Measurements from ENCODE around the gene JAK1.
A peak's percentile ranks its signal among the peaks of the same experiment; 100 is the strongest.

JAK1 gene

DNA sequence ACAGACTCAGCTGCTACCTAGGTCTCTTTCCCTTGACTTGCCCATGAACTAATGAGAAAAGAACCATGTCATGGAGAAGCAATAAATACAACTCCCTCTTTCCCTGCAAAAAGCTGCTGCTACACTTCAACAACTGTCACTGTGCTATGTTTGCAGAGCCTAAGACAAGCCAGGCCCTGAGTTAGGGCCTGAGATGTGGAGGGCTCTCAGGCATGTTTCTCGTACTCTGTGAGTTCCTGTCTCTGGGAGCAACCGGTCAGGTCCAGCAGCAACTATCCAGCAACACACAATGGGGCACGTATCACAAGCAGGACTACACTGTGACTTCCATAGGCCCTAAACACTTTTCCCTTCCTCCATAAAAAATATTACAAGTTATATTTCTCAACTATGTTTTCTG is 91.7 kb downstream of the JAK1 start:
- no peak for DNase-seq
- intact Hi-C loops (cut with DNase I) = no loop called here

DNA sequence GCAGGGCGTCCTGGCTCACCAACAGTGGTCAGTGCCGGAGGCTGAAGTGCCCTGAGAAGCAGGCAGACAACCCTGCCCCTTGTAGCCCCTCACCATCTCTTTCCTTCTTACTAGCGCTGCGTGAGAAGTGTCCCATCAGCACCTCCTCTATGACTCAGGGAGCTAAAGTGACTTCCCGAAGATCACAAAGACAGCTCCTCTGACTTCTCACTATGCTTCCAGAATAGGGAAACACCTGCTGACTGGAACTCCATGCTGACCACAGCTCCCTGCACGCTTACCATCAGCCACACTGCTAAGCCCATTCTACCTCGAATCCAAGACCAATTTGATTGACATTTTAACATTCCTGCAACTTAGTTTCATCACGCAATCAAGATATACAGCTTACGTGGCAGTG is 92.8 kb downstream of the JAK1 start:
- intact Hi-C loops (cut with DNase I) = no loop called here
- no peak for DNase-seq

DNA sequence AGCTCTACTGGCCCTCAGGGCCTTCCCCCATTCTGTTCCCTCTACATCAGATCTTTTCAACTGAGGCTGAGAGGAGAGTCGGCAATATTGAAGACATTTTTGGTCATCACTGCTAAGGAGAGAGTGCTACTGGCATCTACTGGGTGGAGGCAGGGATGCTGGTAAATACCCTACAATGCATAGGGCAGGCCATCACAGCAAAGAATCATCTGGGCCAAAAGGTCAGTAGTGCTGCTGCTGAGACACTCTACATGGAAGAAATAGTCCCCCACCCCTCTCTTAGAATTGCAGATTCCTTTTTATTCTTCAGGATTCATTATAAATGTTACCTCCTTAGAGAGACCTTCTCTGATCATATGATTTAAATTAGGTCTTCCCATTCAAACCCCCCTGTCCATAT is 94.3 kb downstream of the JAK1 start:
- intact Hi-C loops (cut with DNase I) = no loop called here
- no peak for DNase-seq

DNA sequence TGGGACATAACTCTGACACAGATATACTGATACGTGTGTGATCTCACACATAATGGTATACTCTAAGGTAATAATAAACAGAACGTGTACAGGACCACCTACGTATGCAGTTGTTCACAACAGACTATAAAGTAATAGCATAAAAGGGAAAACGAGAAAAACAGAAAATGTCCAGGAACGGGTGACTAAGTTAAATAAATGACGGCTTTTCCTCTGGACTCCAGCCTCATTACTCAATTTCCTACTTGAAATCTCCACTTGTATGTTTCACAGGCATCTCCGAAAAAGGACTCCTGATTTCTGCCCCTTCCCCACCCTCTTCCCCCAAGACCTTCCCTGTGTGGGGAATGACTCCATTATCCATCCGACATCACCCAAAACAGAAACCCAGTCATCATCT is 95.1 kb downstream of the JAK1 start:
- intact Hi-C loops (cut with DNase I) = no loop called here
- no peak for DNase-seq

DNA sequence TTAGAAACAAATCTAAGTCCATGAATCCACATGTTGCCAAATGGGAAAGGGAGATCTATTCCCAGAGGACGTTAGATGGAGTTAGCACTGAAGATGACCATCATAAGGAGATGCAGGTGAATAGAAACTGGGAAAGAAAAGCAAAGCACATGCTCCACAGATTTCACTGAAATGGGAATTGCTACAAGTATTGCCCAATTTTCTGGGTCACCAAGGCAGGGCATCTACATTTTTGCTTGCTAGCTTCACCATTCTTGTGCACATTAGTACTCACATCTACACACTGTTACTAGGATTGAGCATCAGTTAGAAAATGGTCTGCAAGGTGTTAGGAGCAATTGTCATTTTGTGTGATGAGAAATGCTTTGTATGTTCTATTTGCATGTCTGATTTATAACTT is 99.1 kb downstream of the JAK1 start:
- intact Hi-C loops (cut with DNase I) = no loop called here
- no peak for DNase-seq

DNA sequence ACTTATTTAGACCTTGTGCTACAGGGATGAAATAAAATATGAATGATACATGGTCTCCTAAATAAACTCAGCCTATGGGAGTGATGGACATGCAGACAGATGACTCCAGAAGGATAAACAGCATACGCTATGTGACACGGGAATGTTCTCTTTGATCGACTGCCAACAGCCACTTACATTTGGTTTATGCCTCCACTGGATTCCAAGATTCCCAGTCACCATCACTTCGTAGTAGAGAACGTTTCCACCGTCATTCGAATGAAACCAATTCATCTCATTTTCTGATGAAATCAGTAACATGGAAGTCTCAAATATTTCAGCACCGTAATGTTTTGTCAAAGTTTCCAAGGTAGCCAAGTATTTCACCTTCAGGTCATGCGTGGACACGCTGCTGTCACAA is 99.7 kb downstream of the JAK1 start:
- no peak for DNase-seq
- intact Hi-C loops (cut with DNase I) = no loop called here

DNA sequence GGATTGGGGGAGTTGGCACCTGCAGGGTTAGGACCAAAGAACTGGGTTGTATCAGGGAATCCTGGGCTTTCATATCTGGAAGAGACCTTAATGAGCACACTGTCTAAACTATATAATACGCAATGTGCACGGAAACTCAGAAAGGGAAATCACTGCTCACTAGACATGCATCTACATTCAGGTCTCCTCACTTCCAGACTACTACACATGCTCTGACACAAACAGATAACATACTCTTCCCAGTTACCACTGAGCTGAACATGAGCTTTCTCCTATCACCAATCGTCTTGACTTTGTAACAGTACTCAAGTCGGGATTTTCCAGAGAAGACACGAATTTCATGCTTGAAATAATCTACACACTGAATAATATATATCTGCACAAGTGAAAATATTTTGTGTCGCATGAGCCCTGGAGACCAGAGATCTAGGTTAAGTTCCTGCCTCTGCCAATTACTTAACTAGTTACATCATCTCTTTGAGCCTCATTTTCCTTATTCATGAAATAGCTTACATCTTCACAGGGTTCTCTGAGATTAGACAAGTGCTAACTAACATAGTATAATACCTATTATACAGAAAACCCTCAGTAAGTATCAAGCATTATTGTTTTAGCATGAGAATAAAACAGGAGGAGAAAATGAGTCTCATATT is 101.1 kb downstream of the JAK1 start:
- DNase-seq = no peak
- intact Hi-C loops (cut with DNase I) = no loop called here

DNA sequence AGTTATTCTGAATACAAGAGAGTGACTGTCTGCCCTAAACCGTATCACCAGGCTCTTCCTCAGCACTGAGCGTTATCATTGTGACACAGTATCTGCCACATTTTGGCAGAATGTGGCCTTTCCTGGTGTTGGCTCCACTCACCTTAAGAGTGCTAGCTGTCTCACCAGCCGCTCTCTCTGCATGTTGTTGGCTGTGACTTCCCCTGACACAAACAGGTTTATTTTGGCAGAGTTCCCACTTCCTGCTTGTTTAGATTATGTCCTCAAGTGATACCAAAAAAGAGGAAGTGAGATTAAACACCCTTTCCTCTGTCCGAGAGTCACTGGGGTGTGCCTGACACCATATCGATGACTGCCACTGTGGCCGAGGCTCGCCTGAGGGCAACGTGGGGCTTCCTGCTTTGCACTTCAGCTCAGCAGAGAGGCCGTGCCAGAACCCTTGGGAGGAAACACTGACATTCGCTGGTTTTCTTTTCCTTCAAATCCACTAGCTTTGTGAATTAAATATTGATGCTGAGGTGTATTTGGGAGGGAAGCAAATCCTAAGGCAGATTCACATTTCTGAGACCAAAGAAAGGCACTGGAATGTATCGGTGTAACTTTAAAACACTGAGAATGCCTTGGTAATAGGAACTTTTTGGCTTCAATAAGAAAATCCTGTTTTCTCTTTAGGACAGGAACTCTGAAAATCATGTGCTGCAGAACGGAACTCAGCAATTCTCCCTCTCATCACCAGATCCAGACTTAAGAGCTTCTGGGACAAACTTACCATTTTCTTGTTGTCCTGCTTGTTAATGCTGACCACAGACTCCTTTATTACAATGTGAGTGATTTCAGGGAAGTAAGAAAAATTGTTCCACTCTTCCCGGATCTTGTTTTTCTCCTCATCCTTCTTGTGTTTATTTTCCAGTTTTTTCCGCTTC is 102.1 kb downstream of the JAK1 start:
- intact Hi-C loops (cut with DNase I) = no loop called here
- DNase-seq = no peak

DNA sequence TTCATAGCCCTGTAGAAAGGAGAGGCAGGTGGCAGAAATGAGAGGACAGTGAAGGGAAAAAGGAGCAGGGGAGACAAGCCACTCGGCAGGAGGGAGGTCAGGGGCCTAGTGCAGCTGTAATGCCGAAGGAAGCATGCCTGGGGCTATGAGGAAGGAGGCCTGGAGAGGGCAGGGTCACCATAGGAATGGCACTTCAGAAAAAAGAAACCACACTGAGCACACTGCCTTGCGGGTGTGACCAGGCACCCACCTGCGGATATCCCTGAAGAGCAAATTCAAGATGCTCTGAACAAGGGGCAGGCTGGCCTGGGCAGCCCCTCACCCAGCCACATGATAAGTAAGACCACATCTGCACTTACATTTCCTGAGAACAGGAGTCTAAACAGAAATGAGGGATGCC is 104.7 kb downstream of the JAK1 start:
- intact Hi-C loops (cut with DNase I) = no loop called here
- no peak for DNase-seq

DNA sequence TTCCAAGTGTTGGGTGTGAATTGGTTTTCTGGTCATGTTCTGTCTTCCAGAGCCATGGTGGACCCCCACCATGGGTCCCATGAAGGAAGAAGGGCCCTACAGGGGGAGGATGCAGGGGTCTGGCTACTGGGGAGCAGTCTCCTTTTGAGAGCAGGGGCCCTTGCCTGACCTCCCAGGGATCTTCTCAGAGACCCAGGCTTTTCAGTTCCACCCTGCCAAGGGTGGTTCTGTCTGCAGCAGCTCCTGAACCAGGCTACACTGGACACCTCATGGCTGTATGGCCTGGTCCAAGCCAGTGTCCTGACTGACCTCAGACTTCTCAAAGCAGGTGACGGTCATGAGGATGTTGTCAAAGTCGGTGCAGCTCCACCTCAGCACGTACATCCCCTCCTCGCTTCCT is 109.0 kb downstream of the JAK1 start:
- DNase-seq = no peak
- intact Hi-C loops (cut with DNase I) = no loop called here

DNA sequence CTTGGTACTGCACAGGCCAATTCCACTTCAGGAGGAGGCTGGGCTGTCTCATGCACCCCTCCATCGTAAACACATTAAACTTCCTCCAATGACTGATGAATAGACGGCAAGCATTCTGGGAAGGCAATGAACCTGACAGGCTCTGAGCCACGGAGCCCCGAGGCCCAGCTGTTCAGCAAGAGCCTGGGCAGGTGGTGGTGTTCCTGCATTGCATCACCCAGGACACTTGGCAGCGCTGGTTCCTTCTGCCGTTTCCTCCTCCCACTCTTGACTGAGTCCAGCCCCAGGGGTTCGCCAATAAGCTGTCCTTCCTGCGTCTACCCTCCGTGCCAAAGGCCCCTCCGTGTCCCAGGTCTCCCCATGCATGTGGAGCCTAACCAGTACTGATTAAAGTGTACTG is 109.8 kb downstream of the JAK1 start:
- peak in 2 of 10 donors; percentile 21 to 87 for DNase-seq
- intact Hi-C loops (cut with DNase I) = no loop called here

DNA sequence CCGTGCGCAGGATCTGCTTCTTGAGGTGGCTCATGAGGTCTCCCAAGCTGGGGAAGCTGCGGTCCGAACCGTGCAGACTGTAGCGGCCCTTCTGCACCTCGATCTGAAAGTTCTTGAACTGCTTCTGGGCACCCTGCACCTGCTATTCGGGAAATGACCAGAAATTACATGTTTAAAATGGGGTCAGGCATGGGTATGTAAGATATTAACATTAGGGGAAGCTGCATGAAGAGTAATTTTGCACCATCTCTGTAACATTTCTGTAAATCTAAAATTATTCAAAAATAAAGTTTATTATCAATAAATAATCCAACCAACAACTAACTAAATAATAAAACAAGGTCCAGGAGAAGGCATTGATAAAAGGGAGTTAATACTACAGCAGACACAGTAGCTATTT is 110.8 kb downstream of the JAK1 start:
- DNase-seq = no peak
- intact Hi-C loops (cut with DNase I) = no loop called here

DNA sequence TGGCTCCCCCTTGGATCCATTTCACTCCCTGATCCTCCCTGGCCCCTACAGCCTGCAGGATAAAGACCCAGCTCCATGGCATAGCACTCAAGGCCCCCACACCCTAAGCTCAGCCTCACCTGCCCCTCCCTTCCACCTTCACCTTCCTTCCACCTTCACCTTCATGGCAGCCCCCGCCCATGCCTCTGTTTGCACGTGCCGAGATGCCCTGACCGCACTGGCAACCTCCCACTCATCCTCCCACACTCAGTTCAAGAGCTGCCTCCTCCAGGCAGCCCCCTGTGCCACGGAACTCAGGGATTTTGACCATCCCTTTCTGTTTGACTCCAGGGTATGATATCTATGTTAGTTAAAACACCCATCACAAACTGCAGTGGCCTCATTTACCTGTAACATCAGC is 111.7 kb downstream of the JAK1 start:
- no peak for DNase-seq
- intact Hi-C loops (cut with DNase I) = no loop called here

DNA sequence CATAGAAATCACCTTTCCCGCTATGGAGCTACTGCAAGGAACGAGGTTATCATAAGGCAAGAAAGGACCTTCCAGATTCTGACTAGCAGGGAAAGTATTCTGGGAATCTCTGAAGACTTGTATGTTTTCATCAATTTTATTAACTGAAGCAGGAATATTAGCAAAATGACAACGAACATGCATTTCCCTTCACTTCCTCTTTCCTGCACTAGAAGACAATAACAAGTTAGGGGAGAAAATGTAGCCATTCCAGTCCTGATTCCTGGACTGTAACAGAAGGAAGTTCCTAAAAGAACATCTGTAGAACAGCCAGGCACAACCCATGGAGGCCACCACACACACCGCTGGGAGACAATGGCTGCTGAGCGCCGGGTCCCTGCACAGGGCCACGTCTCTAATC is 114.7 kb downstream of the JAK1 start:
- intact Hi-C loops (cut with DNase I) = no loop called here
- no peak for DNase-seq

DNA sequence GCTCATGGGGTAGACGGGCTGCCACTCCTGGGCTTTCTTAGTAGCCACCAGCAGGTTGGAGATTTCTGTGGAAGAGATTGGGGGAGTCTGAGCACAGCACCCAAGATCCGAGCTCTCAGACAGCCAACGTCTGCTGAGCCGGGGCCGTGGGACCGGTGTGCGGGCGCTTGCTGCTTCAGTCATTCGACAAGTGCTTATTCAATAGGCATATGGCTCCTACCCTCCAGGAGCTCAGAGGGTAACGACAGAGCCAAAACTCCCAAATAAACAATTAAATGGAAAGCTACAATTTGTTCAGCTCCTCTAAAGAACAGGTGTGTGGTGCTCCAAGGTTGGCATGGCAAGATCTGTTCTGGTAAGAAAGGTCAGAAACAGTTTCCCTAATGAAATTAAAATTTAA is 115.5 kb downstream of the JAK1 start:
- intact Hi-C loops (cut with DNase I) = no loop called here
- DNase-seq = no peak

DNA sequence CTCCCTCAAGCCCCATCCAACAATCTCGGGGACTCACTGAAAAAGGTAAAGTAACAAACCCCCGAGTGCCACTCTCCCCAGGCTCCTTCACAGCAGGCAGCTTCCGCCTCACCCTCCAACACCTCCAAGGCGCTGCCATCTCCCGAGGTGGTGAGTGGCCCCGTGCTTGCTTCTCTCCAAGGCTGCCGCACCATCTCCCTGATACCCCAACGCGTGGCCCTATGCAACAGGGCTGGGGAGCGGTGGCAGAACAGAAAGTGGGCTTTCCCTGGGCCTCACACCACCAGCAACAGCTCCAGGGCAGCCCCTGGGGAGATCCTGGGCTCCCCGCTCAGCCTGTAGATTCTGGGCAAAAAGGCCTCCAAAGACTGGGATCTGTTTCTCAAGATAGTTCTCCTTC is 116.4 kb downstream of the JAK1 start:
- DNase-seq = no peak
- intact Hi-C loops (cut with DNase I) = no loop called here

DNA sequence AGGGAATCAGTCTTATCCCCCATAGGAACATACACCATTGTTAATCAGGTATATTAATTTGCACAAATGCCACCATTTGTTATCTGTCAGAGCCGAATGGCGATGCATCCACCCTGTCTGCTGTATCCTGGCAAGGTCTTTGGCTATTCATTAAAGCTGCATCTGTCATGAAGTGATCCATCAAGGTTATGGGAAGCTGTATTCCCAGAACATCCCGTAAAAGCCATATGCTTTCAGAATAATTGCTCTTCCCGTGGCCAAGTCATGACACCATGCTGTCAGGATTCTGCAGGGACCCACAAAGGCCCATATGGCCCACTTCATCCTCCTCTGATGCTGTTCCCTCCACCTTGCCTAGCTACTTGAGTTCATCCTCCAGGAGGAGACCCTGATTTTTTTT is 117.5 kb downstream of the JAK1 start:
- intact Hi-C loops (cut with DNase I) = no loop called here
- DNase-seq = no peak

DNA sequence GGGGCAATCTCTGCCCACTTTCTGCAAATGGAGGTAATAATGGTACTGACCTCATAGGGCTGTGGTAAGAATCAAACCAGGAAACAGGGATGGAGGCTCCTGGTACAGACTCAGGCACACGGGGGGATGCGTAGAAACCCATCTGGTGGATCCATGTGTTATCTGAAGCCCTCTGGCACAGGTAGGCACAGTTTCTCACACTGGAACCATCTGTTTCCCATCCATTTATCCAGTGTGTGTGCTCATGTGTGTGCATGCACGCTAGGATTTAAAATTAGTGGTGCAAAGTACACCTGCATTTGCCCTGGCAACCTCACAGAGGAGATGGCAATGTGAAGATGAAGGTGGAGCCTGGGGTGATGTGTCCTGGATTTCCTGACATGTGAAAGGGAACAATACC is 118.2 kb downstream of the JAK1 start:
- intact Hi-C loops (cut with DNase I) = no loop called here

DNA sequence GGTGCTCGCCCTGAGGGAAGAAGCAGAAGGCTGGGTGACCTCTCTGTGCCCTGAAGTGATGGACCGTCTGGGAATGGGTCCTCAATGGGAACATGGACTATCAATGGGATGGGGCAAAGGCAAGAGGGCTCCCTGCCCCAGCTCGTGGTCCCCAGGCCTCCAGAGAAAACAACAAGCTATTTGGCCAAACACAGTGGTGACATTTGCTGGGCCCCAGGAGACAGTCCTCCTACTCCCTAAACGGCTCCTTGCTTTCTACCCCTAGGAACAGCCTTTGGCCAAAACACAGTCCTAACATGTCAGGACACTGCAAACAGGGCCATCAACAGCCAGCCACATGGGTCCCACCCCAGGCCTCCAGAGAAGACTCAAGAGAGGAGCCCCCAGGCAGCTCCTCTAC is 118.7 kb downstream of the JAK1 start:
- DNase-seq = no peak
- intact Hi-C loops (cut with DNase I) = no loop called here

More for the DNA sequence above, 118.2 kb downstream of the JAK1 start:
- no peak for DNase-seq

DNA sequence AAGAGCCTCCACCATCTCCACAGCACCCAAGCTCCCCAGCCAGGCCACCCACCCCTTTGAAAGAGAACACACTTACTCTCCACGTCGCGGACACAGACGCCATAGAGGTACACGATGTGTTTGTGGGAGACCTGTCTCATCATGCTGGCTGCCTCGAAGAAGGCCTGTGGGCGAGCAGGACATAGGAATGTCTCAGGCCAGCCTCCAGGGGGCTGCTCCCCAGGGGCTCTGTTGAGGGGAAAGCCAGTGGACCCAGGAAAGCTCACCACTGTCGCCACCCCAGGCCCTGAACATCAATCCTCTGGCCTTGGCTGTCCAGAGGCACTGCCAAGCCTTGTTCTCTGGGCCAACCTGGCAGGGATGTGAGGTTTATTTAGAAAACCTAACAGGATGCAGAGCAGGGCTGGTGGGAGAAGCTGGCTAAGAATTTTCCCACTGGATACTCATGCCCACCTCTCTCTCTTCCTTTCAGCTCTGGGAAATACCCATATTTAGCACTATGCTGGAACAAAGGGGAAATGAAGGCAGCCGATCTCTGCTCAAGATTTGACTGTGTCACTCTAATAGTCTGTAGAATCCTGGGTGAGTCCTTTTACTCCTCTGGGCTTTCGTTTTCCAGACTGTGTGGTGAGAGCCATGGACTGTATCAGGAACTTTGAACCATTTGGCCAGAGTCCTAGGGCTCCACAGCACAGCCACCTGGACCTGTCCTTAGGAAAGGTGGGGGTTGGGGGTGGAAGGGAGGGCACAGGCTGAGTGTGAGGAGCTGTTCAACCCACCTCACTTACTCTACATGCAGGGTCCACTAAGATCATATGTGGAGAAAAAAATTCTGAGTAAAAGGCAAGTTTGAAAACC is 119.5 kb downstream of the JAK1 start:
- intact Hi-C loops (cut with DNase I) = no loop called here
- no peak for DNase-seq

DNA sequence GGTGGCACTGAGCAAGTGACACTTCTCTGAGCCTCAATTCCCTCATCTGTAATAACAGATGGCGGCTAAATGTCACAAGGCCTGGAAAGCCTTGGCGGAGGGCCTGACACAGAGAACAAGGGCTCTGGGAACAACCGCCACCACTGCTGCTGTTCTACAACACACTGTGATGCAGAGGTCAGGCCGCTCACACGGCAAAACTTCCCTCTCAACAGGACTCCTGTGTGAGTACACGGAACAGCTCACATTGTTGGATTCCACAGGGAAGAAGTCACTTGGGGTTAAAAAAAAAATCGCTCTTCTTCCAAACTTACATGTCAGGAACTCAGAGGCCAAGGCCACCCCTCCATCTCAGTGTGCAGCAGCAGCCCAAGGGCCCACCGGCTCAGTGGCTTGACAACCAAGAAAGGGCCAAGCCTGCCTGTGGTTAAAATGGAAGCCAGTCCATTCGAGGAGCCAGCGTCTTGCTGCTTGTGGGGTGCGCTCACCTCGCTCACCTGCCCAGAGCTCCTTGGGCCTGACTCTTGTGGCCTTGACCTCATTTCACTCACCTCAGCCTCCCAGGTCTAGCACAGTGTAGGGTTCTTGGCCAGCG is 120.4 kb downstream of the JAK1 start:
- intact Hi-C loops (cut with DNase I) = no loop called here
- DNase-seq = no peak

All from posterior cingulate gyrus (tissue), 11 donors.